Stomach (tissue), 4 donors: ENCODE results near the gene FZR1.

Source experiments
- EP300 ChIP-seq: sonication (generic); formaldehyde crosslinking; IDR thresholded peaks from one replicate; pipeline ENCODE4 v1.6.1; 2017; ENCODE audit warnings: antibody characterized with exemption
- POLR2A ChIP-seq, 4 donors: fragments of 450-650 bp; IDR thresholded peaks; one replicate each; pipeline ENCODE4 v1.6.1; 2016; ENCODE audit warnings: antibody characterized with exemption in 4 of 4, control low read depth in 2 of 4, mild to moderate bottlenecking in 1 of 4, moderate library complexity in 1 of 4
- POLR2AphosphoS5 ChIP-seq, 3 donors: sonication (generic); formaldehyde crosslinking; IDR thresholded peaks; one replicate each; pipeline ENCODE4 v1.6.1; 2016; ENCODE audit warnings: antibody characterized with exemption in 3 of 3

GRCh38 chr19:3497757-3498520, 8.2 kb upstream of the FZR1 start:
- TF ChIP-seq POLR2A (IDR thresholded peaks at IDR 0.05): no peak
- TF ChIP-seq EP300: no peak
- no peak for TF ChIP-seq POLR2AphosphoS5 (IDR thresholded peaks at IDR 0.05)
